ENCODE data around the gene TUBG1.
A peak's percentile ranks its signal among the peaks of the same experiment; 100 is the strongest.
"Not testable (repeated sequence)": the region's sequence is repeated elsewhere in the genome, so short reads cannot be mapped to it uniquely, and the experiment has no call there.

TUBG1 gene

GRCh38 chr17:42579794-42580551 is 29.5 kb upstream of the TUBG1 start:
- no peak for DNase-seq

DNA sequence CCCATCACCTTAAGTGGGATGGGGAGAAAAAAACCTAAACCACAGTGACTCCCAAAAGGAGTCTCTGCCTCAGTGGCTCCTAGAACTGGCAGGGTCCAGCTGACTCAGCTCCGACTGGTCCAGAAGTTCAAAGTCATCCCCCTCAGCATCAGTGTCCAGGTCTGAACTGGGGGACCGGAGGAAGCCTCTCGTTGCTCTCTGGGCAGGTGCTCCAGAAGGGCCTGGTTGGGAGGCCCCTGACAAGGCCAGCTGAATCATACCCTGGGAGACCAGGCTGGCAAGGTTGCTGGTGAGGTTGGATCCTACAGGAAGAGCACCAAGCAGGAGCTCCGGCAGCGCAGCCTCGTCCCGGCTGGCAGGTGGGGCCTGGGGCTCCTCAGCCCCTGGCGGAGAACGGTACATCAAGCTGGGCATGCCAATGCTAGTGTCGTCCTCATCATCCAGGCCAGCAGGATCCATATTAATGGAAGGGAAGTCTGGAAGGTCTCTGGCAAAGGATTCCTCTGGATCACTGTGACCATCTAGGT is 27.7 kb upstream of the TUBG1 start:
- DNase-seq = no peak

DNA sequence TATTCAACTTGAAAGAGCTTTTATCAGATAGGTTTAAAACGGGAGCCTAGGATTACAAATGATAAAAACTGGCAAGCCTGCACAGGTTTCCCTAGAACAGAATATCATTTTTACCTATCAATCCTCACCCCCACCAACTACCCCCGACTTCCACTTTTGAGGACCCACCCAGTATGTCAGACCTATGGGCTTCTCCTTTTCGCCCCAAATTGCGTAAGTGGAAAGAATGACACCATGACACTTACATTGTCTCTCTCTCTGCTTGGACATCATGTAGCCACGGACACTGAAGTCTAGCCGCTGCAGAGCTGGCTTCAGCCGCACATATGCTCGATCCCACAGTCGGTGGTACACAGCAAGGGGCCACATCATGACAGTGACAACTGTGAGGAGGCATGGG is 24.6 kb upstream of the TUBG1 start:
- DNase-seq = no peak

- no peak for DNase-seq
These were observed 24.1 kb upstream of the TUBG1 start for GRCh38 chr17:42585353-42585752.

DNA sequence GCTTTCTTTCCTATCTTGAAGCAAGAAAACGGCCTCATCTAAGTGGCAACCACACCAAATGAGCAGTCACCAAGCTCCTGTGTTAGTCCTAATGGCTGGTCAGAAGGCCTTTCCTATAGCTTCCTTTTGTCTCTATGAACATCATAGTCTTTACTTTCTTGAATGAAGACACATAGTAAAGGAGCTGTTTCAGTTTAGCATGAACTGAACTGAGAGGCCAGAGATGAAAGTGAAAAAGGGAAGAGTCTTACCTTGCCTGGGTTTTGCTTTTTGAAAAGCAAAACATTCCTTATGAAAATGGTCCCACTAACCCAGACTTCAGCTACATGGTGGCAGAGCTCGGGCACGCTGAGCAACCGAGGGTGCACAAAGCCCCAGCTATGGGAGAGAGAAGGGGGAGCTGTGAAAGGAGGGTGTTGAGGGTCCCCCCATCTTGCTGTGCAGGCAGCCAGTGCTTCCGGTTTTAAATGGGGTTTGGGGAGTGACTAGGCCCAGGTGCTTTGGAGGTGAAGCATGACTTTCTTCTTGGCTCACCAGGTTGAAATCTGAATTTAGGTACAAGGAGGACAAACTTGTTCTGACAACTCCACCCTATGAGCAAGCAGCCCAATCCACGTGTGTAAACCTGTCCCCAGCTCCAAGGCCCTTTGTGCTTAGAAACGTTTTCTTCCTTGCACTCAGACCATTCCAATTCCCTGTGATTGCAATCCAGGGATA is 22.8 kb upstream of the TUBG1 start:
- no peak for DNase-seq

DNA sequence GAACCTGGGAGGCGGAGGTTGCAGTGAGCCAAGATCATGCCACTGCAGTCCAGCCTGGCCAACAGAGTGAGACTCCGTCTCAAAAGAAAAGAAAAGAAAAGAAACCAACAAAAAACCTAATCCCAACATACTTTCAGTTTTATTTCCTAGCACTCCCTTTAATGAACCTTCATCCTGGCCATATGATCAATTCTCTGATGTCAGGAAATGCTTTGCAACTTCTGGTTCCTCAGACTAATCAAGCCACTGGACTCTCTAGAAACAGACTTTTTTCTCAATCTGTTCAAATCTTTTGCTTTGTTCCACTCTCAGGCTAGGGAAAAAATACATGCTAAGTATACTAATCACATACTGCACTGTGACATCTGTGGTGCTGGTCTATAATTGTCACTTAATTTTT is 18.6 kb upstream of the TUBG1 start:
- no peak for DNase-seq

DNA sequence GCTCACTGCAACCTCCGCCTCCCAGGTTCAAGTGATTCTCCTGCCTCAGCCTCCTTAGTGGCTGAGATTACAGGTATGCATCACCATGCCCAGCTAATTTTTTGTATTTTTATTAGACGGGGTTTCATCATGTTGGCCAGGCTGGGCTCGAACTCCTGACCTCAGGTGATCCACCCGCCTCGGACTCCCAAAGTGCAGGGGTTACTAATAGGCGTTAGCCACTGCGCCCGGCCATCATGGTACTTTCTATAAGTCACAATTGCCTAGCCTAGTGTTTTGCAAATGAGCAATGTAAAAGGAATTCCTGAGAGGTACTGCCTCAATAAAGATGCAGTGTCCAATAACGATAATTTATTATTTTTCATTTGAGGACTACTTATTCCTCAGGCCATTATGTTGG is 18.1 kb upstream of the TUBG1 start:
- no peak for DNase-seq

DNA sequence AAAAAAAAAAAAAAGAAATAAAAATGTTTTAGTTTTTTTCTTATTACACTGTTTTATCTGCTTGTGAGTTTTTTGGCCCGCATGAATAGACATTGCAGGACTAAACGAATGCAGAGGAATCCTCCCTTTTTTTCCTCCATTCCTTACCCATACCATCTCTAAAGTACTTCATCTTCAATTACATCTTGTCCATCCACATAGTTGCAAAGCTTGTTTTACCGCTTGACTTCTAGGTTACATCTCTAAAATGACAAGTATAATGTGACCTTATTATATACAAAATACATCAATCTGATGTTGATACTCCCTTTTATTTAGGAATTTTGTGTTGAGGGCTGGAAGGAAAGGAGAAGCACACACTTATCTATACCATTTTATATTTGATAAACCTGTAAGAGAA is 13.1 kb upstream of the TUBG1 start:
- no peak for DNase-seq

GRCh38 chr17:42598905-42599304 is 10.6 kb upstream of the TUBG1 start:
- DNase-seq = no peak

- no peak for DNase-seq
These were observed 6.2 kb upstream of the TUBG1 start for GRCh38 chr17:42603318-42603717.

- DNase-seq = no peak
These were observed 1.7 kb upstream of the TUBG1 start for GRCh38 chr17:42607769-42608168.

DNA sequence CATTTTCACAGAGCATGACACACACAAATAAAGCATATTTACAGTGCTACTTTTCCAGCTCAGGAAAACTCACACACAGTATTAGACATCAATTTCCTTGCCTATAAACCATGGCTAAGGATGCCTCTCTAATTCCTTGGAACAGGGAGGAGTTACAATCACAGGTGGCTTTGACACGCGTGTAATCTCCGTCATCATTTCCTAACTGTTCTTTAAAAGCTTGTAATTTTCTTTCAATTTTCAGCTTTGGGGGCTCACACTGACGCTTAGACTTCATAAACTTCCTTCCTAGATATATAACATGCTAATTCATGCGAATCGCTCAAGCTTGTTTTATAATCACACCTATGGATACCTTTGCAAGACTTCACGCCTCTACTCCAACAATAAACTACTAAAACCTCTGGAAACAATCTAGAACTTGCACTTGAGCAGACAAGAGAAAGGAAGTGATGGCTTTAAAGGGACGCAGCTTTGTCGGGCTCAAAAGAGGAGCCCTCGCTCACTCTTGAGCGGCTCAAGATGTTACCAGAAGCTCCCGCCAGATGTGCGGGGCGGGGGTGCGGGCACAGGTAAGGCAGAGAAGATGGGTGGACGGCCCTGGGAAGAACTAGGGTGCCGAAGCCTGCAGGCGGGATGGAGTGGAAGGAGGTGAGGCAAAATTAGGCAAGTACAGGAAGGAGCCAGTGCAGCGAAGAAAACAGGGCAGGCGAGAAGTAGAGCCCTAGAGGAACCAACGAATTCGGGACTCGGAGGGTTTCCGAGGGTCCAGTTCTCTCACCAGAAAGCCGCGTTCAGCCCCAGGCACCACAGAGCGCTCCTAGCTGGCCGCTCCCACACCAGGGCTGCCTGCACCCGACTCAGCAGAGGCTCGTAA is 940 bp upstream of the TUBG1 start:
- no peak for DNase-seq

DNA sequence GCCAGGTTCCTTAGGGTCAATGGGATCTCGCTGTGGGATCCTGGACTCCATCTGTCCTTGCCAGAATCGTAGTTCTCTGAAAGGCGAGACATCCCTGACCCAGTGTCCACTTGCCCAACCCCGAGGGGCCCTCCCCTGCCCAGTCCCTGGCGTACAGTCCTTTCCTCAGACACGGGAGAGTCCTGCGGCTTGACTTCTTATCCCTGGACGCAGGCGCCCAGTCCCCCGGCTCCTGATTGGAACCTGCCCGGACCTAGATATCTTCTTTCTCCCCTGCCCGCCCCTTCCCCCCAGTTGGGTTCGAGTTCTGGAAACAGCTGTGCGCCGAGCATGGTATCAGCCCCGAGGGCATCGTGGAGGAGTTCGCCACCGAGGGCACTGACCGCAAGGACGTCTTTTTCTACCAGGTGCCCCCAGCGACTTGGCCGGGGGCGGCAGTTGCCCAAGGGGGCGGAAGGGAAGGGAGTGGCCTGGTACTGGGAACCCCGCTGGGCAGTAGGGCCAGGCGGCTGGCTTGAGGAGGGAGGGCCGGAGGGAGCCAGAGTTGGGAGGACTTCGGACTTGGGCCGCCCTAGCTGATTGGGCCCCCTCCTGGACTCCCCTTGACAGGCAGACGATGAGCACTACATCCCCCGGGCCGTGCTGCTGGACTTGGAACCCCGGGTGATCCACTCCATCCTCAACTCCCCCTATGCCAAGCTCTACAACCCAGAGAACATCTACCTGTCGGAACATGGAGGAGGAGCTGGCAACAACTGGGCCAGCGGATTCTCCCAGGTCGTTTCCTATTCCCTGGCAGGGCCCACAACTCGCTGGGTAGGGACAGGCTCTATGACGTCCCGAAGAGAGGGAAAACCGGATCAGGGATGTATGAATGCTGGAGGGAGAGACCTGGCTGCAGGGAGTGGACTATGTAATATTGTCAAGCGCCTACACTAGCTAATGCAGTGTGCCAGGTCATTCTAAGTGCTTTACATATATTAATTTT is 625 bp downstream of the TUBG1 start:
- DNase-seq = peak; percentile 11

- DNase-seq = no peak
These were observed 2.5 kb downstream of the TUBG1 start for GRCh38 chr17:42612013-42612412.

DNA sequence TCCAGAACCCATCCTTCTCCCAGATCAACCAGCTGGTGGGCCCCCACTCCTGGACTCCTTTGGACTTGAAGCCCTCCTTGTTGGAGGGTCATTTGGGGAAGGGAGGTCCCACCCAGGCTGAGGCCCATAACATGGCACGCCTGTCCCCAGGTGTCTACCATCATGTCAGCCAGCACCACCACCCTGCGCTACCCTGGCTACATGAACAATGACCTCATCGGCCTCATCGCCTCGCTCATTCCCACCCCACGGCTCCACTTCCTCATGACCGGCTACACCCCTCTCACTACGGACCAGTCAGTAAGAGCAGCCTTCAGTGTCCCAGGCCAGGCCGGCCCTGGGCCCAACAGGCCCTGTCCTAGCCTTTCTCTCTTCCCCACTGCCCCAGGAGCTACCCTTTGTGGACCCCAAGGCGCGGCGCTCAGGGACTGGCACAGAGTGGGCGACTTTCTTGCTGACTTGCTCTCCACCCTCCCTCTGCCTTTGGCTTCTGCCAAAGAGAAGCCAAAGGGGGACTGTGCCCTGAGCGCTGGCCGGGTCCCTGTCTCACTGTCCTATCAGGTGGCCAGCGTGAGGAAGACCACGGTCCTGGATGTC is 4.3 kb downstream of the TUBG1 start:
- DNase-seq = no peak

DNA sequence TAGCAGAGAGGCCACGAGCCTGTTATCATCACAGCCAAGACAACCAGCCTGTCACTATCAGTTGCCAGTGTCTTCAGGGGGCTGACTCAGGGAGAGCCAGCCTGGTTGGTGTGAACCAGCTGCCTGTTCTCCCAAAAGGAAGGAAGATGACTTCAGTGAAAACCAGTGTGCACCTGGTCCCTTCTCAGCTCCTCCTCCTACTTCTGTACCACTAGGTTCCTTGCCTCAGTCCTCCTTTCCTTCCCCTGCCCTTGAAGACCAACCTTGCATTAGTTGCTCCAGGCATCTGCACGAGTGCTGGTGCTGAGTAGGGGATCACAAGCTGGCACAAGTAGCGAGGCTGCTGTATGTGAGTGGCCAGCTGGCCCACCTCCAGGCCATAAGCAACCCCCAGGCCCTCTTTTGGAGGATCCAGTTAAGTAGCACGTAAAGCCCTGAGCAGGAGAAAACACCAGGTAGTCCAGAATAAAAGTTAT is 8.5 kb downstream of the TUBG1 start:
- DNase-seq = no peak

DNA sequence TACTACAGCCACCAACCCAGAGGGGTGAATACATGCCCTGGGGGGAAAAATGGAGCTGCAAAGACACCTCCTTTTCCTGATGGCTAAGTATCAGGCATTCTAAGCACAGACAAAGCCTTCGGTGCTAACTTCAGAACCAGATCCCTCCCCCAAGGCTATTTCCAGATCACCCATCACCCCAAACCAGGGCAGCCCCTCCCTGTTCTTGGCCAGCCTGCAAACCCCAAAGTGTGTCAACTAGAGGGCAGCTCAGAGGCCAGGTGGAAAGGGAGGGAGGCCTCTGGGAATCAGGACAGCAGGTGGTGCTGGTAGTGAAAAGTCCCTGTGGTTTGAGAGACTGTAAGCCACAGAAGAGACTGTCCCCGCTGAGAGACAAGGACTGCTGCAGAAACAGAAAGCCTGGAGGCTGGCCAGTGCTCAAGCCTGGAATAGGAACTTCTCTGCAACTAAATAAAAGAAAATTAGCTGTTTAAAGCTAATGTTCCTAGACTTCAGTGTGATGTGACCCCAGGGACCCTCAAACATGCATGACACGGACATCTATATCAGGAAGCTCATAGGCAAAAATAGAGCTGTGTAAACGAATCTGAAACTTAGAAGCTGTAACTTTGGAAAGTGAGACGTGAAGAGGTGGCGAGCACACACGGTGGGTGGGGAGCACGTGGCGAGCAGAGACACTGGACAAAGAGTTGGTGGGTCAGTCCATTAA is 9.1 kb downstream of the TUBG1 start:
- no peak for DNase-seq

DNA sequence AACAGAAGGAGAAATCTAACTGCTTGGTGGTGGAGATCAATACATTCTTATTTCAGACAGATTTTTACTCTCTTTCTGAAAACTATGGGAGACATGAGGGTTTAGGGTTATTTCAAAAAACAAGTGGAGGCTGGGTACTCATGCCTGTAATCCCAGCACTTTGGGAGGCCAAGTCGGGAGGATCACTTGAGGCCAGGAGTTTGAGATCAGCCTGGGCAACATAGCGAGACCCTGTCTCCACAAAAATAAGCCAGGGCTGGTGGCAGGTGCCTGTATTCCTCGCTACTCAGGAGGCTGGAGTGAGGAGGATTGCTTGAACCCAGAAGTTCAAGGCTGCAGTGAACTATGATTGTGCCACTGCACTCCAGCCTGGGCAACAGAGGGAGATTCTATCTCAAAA is 12.5 kb downstream of the TUBG1 start:
- DNase-seq = not testable (repeated sequence)

DNA sequence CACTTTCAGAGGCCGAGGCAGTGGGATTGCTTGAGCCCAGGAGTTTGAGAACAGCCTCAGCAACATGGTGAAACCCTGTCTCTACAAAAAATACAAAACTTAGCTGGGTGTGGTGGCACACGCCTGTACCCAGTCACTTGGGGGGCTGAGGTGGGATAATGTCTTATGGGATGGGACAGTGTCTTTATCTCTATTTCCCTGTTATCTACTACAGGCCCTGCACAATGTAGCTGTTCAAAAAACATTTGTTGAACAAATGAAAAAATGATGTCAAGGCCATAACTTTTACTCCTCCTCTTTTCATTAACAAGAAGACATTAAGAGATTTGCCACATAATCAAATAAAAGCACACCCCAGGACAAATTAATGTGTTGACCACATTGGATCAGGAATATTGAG is 13.8 kb downstream of the TUBG1 start:
- DNase-seq = no peak

GRCh38 chr17:42623732-42624596 is 14.5 kb downstream of the TUBG1 start:
- DNase-seq = no peak

Measured in activated CD4-positive, alpha-beta T cell treated with anti-CD3 and anti-CD28 coated beads for 1 hour (primary cell).